Right renal pelvis (tissue), 4 donors: ENCODE results near the gene PIKFYVE. TPM values are rescaled to one million over a fixed set of nuclear protein-coding genes. Genes with fewer than 3 reads are reported as not detected.

Experiments used
- DNase-seq, 4 donors: peaks; one replicate each; pipeline ENCODE4 v3.0.0-alpha.2; 2013; ENCODE audit warnings: low read depth in 4 of 4, low spot score in 3 of 4, missing footprints in 1 of 4
- polyA plus RNA-seq, 4 donors: library from polyadenylated mRNA; unstranded; fragments of 120-200 nt; gene quantifications; one replicate each; pipeline ENCODE4 v1.2.1, GENCODE V29; 2013; ENCODE audit not compliant: insufficient read length in 4 of 4

The PIKFYVE gene
- polyA plus RNA-seq, 4 donors, result 22.7 to 28.0 (median 27.2) TPM

GRCh38 chr2:208406474-208407451 is 140.7 kb downstream of the PIKFYVE start, which contains the start of gene PTH2R:
PTH2R (plus strand) TSS chr2:208406792; CDS start chr2:208407044, 252 bp downstream.
- DNase-seq, result peak in 1 of 4 donors; percentile 29

DNA sequence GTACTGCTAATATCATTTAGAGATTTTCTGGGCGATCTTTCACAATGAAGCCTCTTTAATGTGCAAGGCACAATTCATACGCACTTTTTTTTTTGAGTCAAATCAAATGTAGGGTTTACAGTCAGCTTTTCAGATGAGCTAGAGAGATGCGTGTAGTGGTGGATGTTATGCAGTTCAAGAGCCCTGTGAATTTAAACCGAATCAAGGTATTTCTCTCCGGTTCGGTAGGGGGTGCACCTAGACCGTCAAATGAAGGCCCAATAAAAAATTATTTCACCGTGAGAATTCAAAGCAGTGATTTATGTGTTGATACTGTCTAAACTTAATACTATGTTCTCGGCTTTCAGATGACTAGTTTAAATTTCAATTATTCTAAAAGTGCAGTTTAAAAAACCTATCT is 141.6 kb downstream of the PIKFYVE start:
- peak in 1 of 4 donors; percentile 15 for DNase-seq

Other genes starting within 250 kb of the PIKFYVE start
- 10 to 100 TPM; 12.4 to 17.4 (median 13.3) TPM for gene PLEKHM3, start 240.7 kb upstream of the PIKFYVE start, polyA plus RNA-seq
- gene CRYGD, start 141.7 kb upstream of the PIKFYVE start, polyA plus RNA-seq, result under 1 TPM in 1 of 4 donors, not detected in 3; 0.42 TPM
- gene CRYGC, start 136.4 kb upstream of the PIKFYVE start, polyA plus RNA-seq, result not detected
- not detected for gene CRYGB, start 120.1 kb upstream of the PIKFYVE start, polyA plus RNA-seq
- gene CRYGA, start 102.7 kb upstream of the PIKFYVE start, polyA plus RNA-seq, result not detected
- gene C2orf80, start 76.2 kb upstream of the PIKFYVE start, polyA plus RNA-seq, result under 1 TPM in 3 of 4 donors, not detected in 1; 0.17 to 0.50 (median 0.31) TPM
- gene IDH1, start 11.2 kb upstream of the PIKFYVE start, polyA plus RNA-seq, result 100 to 1,000 TPM in 2 of 4 donors, 10 to 100 TPM in 2; 94.1 to 125 (median 99.0) TPM
- 10 to 100 TPM; 31.1 to 40.0 (median 38.3) TPM for gene PTH2R, start 140.5 kb downstream of the PIKFYVE start, polyA plus RNA-seq